NCI-H1436 (cell line): ENCODE data around the gene GSX1.

ENCODE experiments used
- DNase-seq: peaks from one replicate; lab custom pipeline; 2025; lab: John Stamatoyannopoulos, UW

GSX1 gene

GRCh38 chr13:27834095-27834494 lies 41.8 kb downstream of the GSX1 start:
- DNase-seq: no peak

DNA sequence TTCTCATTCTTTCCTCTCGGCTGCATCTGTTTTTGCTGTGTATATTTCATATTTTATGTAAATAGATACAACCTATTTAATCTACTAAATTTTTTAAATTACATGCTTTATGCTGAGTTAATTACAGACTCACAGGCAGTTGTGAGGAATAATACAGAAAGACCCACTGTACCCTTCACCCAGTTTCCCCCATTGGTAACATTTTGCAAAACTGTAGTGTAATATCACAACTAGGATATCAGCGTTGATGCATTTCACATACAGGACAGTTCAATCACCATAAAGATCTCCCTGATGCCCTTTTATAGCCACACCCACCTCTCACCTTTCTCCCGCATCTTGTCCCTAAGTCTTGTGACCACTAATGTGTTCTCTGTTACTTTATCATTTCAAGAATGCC lies 43.5 kb downstream of the GSX1 start:
- no peak for DNase-seq

DNA sequence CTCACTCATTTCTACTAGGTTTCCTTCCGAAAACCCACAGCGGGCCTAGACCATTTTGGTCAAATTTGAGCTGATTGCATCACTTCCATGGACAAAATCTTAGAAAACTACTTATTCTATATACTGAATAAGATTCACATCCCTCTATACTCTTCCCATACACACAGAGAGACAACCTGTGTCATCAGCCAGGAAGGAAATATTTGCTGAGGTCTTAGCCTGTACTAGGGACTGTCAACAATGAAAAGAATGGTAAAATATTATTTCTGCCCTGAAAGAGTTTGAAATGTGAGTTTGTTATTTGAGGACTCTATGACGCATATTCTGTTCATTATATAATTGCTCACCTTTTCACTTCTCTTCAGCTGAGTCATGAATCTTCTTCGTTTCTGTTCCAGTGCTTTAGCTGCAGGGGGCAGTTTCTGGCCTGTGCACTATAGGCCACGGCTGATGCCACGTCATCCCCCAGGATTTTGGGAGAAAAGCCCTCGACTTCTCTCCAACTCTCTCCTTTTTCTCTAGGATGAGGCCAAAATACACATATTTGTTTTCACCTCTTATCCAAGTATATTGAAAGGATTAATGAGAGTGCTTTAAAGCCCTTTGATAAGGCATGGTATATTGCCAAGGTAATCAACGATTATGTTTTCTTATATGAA lies 47.7 kb downstream of the GSX1 start:
- DNase-seq: no peak

DNA sequence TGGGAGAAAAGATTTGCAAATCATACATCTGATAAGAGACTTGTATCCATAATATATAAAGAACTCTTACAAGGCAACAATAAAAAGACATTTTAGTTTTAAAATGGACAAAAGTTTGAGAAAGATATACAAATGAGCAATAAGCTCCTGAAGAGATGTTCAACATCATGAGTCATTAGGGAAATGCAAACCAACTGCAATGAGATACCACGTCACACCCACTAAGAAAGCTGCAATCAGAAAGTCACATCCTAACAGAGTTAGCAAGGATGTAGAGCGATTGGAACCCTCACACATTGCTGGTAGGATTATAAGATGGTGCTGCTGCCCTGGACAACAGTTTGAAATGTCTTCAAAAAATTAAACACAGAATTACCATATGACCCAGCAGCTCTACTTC lies 50.3 kb downstream of the GSX1 start:
- no peak for DNase-seq
